SKM-1 treated with dmso at 0.1 percent for 144 hours (cell line): ENCODE measurements around the gene SEMA3B.

ENCODE experiments used
- DNase-seq: peaks from one replicate; lab custom pipeline; 2025; ENCODE audit not compliant: unreplicated experiment; lab: John Stamatoyannopoulos, UW

SEMA3B gene

GRCh38 chr3:50327129-50327528 is 58.2 kb downstream of the SEMA3B start:
- DNase-seq, result no peak
